Measurements from ENCODE around the gene TP53TG3D.
"Not testable (repeated sequence)": the region's sequence is repeated elsewhere in the genome, so short reads cannot be mapped to it uniquely, and the experiment has no call there.

Gene TP53TG3D

GRCh38 chr16:32252986-32253385, at the start of gene TP53TG3D:
TSS of gene TP53TG3D (plus strand) at chr16:32253286. CDS start at chr16:32253354, 68 bp downstream.
- DNase-seq, H3K4me1 Mint-ChIP-seq, H3K4me3 Mint-ChIP-seq, CTCF ChIA-PET, H3K27me3 Mint-ChIP-seq, H3K9me3 Mint-ChIP-seq, H3K36me3 Mint-ChIP-seq, H3K27ac Mint-ChIP-seq: not testable (repeated sequence)

GRCh38 chr16:32253507-32253906, 421 bp downstream of the TP53TG3D start:
- DNase-seq, H3K4me1 Mint-ChIP-seq, H3K27me3 Mint-ChIP-seq, H3K4me3 Mint-ChIP-seq, H3K9me3 Mint-ChIP-seq, CTCF ChIA-PET, H3K36me3 Mint-ChIP-seq, H3K27ac Mint-ChIP-seq: not testable (repeated sequence)

- CTCF ChIA-PET, H3K9me3 Mint-ChIP-seq, H3K27ac Mint-ChIP-seq, H3K4me3 Mint-ChIP-seq, H3K27me3 Mint-ChIP-seq, H3K4me1 Mint-ChIP-seq, H3K36me3 Mint-ChIP-seq, DNase-seq: not testable (repeated sequence)
These were observed 8.4 kb downstream of the TP53TG3D start for GRCh38 chr16:32261526-32261925.

DNA sequence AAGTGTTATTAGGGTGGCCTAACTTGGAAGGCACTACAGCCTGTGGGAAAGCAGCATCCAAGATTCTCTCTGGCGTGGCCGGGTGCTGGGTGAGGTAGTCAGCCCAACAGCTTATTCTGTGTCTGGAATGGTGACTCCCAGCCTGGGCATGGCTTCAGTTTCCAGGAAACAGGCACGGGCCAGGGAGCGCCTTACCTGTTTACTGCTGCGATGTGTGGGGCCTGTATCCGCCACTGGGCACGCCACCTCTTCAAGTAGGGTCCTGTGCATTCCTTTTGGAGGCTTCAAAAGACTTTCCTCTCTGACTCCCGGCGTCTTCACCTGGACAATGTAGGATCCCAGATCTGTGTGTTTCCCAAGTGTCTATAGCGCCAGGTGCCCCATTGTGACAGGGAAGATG, 10.5 kb downstream of the TP53TG3D start:
- H3K36me3 Mint-ChIP-seq, CTCF ChIA-PET, H3K27ac Mint-ChIP-seq, DNase-seq, H3K4me1 Mint-ChIP-seq, H3K4me3 Mint-ChIP-seq, H3K9me3 Mint-ChIP-seq, H3K27me3 Mint-ChIP-seq: not testable (repeated sequence)

- H3K27ac Mint-ChIP-seq, H3K9me3 Mint-ChIP-seq, H3K4me1 Mint-ChIP-seq, H3K4me3 Mint-ChIP-seq, H3K36me3 Mint-ChIP-seq, H3K27me3 Mint-ChIP-seq, DNase-seq, CTCF ChIA-PET: not testable (repeated sequence)
These were observed 28.8 kb downstream of the TP53TG3D start for GRCh38 chr16:32281910-32282309.

DNA sequence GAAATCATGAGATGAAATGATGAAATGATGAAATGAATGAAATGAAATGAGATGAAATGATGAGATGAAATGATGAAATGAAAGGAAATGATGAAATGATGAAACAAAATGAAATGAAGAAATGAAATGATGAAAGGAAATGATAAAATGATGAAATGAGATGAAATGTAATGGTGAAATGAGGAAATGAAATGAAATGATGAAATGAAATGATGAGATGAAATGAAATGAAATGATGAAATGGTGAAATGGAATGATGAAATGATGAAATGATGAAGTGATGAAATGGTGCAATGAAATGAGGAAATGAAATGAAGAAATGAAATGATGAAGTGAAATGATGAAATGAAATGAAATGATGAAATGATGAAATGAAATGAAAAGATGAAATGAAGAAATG, 29.9 kb downstream of the TP53TG3D start:
- DNase-seq, H3K9me3 Mint-ChIP-seq, H3K27me3 Mint-ChIP-seq, H3K36me3 Mint-ChIP-seq, H3K4me3 Mint-ChIP-seq, CTCF ChIA-PET, H3K4me1 Mint-ChIP-seq, H3K27ac Mint-ChIP-seq: not testable (repeated sequence)

- DNase-seq, H3K27ac Mint-ChIP-seq, H3K9me3 Mint-ChIP-seq, H3K4me3 Mint-ChIP-seq, H3K36me3 Mint-ChIP-seq, H3K27me3 Mint-ChIP-seq, H3K4me1 Mint-ChIP-seq, CTCF ChIA-PET: not testable (repeated sequence)
These were observed 30.9 kb downstream of the TP53TG3D start for GRCh38 chr16:32283917-32284495.

DNA sequence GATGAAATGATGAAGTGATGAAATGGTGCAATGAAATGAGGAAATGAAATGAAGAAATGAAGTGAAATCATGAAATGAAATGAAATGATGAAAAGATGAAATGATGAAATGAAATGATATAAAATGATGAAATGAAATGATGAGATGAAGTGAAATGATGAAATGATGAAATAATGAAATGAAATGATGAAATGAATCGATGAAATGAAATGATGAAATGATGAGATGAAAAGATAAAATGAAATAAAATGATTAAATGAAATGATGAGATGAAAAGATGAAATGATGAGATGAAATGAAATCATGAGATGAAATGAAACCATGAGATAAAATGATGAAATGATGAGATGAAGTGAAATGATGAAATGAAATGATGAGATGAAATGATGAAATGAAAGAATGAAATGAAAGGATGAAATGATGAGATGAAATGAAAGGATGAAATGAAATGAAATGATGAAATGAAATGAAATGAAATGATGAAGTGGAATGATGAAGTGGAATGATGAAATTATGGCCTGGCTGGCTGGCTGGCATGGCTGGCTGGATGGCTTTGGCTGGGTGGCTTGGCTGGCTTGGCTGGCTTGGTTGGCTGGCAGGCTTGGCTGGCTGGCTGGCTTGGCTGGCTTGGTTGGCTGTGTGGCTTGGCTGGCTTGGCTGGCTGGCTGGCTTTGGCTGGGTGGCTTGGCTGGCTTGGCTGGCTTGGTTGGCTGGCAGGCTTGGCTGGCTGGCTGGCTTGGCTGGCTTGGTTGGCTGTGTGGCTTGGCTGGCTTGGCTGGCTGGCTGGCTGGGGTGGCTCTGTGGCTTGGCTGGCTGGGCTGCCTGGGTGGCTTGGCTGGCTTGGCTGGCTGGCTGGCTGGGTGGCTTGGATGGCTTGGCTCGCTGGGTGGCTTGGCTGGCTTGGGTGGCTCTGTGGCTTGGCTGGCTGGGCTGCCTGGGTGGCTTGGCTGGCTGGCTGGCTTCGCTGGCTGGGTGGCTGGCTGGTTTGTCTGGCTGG, 32.0 kb downstream of the TP53TG3D start:
- CTCF ChIA-PET, H3K4me3 Mint-ChIP-seq, H3K27me3 Mint-ChIP-seq, H3K4me1 Mint-ChIP-seq, H3K36me3 Mint-ChIP-seq, H3K9me3 Mint-ChIP-seq, H3K27ac Mint-ChIP-seq: not testable (repeated sequence)
- peak; percentile 21 for DNase-seq

DNA sequence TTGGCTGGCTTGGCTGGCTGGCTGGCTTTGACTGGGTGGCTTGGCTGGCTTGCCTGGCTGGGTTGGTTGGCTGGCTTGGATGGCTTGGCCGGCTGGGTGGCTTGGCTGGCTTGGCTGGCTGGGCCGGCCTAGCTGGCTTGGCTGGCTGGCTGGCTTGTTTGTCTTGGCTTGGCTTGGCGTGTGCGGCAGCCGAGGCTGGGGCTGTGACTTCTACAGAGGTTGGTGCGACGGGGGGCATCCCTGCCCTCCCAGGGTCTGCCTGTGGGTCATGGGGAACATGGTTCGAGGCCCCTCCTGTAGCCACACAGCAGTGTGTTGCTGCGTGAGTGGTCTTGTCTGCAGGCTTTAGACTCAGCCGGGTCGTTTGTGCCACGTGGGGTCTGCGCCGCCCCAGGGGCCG, 33.1 kb downstream of the TP53TG3D start:
- H3K9me3 Mint-ChIP-seq, DNase-seq, H3K36me3 Mint-ChIP-seq, H3K27me3 Mint-ChIP-seq, H3K4me1 Mint-ChIP-seq, H3K27ac Mint-ChIP-seq, CTCF ChIA-PET, H3K4me3 Mint-ChIP-seq: not testable (repeated sequence)

DNA sequence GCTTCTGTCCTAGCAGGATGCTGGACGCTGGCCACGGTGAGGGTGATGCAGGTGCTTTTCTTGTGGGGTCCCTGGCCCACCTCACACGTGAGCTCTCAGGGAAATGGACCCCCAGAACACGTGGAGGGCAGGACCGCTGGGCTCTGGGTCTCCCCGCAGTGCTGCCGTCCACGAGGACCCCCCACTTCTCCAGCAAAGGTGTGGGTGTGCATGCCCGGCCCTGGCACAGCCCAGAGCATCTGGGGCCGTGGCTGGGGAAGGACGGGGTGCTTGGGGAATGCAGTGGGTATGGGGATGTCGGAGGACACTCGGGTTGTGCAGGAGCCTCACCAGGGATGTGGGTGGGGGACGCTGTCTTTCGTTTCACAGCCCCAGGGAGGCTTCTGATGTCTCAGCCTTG, 34.7 kb downstream of the TP53TG3D start:
- H3K4me1 Mint-ChIP-seq, CTCF ChIA-PET: not testable (repeated sequence)

DNA sequence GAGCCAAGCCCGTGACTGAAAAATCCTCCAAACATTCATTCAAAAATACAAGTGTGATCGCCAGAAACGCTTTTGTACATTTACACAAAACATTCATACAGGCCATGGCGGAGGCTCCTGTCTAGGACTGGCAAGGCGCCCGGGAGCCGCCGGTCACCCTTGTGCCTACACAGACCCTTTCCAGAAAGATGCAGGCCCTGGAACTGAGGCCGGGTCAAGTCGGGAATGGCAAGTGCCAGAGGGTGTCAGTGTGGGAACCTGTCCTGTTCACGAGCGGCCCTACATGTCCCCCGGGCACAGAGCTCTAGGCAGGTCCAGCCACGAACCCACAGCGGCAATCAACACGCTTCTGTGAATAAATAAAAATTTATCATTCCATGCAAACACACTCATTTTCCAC, 36.1 kb downstream of the TP53TG3D start:
- H3K4me3 Mint-ChIP-seq, DNase-seq, H3K4me1 Mint-ChIP-seq, CTCF ChIA-PET, H3K9me3 Mint-ChIP-seq, H3K36me3 Mint-ChIP-seq, H3K27ac Mint-ChIP-seq, H3K27me3 Mint-ChIP-seq: not testable (repeated sequence)

More for the DNA sequence above, 34.7 kb downstream of the TP53TG3D start:
- not testable (repeated sequence) for H3K9me3 Mint-ChIP-seq, H3K36me3 Mint-ChIP-seq, H3K27me3 Mint-ChIP-seq, H3K27ac Mint-ChIP-seq, DNase-seq, H3K4me3 Mint-ChIP-seq

- DNase-seq, H3K27me3 Mint-ChIP-seq, CTCF ChIA-PET, H3K4me3 Mint-ChIP-seq, H3K36me3 Mint-ChIP-seq, H3K9me3 Mint-ChIP-seq, H3K27ac Mint-ChIP-seq, H3K4me1 Mint-ChIP-seq: not testable (repeated sequence)
These were observed 49.7 kb downstream of the TP53TG3D start for GRCh38 chr16:32302776-32303175.

All from activated naive CD4-positive, alpha-beta T cell treated with anti-CD3 and anti-CD28 coated beads, Interleukin-2, amount 10 ng/mL, durations not matched to agents 7 days and 5 days (primary cell).